Endothelial cell of umbilical vein (primary cell): ENCODE data around the gene NPB. TPM values are rescaled to one million over a fixed set of nuclear protein-coding genes. Genes with fewer than 3 reads are reported as not detected.
A peak's percentile ranks its signal among the peaks of the same experiment; 100 is the strongest.

ENCODE experiments used
- BruUV-seq: library from RNA; stranded (reverse); fragments of 400-500 nt; replicated peaks from 2 replicates; lab custom pipeline; 2021; lab: Mats Ljungman, UMichigan
- CTCF ChIA-PET: fragments of 300-600, 350-600 bp; sonication (Branson Sonifier 250); formaldehyde crosslinking; loops from one replicate; lab custom pipeline; 2021; ENCODE audit warnings: antibody characterized with exemption, inconsistent platforms; lab: Charles Lee
- POLR2A ChIA-PET: fragments of 300-600, 350-600 bp; sonication (Branson Sonifier 250); formaldehyde crosslinking; loops from one replicate; lab custom pipeline; 2021; ENCODE audit warnings: antibody characterized with exemption, inconsistent platforms; lab: Charles Lee
- DNase-seq: peaks from one replicate; pipeline ENCODE4 v3.0.0-alpha.2; 2011; ENCODE audit warnings: low read depth, low spot score
- FAIRE-seq: peaks from 2 replicates; lab custom pipeline; 2011; peaks lifted over from hg19 to GRCh38; lab: Jason Lieb, UNC
- H2AFZ ChIP-seq: 2 replicates; pipeline ENCODE4 v1.6.0; 2012; ENCODE audit warnings: low read depth, low read length, control low read depth, inconsistent platforms
- H3K27ac ChIP-seq: 2 replicates; pipeline ENCODE4 v1.5.1; 2011; ENCODE audit warnings: low read depth, mild to moderate bottlenecking, control low read depth, low read length, moderate library complexity; ENCODE audit not compliant: insufficient read depth
- H3K27me3 ChIP-seq, 2 experiments: 2 replicates each; pipeline versions ENCODE4 v1.6.0 to v1.6.1; 2011; ENCODE audit warnings: low read length in 2 of 2, mixed read lengths in 1 of 2; ENCODE audit not compliant: control insufficient read depth in 2 of 2, insufficient read depth in 2 of 2
- H3K36me3 ChIP-seq, 2 experiments: 2 replicates in 1 of 2; 3 replicates in 1 of 2; pipeline ENCODE4 v1.5.1; 2011; ENCODE audit warnings: low read length in 2 of 2, mild to moderate bottlenecking in 1 of 2, moderate library complexity in 1 of 2; ENCODE audit not compliant: control insufficient read depth in 2 of 2, insufficient read depth in 2 of 2; ENCODE audit errors: extremely low read depth in 1 of 2
- H3K4me1 ChIP-seq: 3 replicates; pipeline ENCODE4 v1.5.1; 2011; ENCODE audit warnings: mild to moderate bottlenecking, low read length; ENCODE audit not compliant: control insufficient read depth, insufficient read depth; ENCODE audit errors: extremely low read depth
- H3K4me2 ChIP-seq: 2 replicates; pipeline ENCODE4 v1.6.1; 2011; ENCODE audit warnings: low read length, control low read depth, mixed read lengths; ENCODE audit not compliant: insufficient read depth
- H3K4me3 ChIP-seq, 3 experiments: fragments of 200-600 bp in 1 of 3; sonication (generic), shearing (Covaris generic) in 1 of 3; replicated peaks in 1 of 3; 2 replicates each; pipeline ENCODE4 v1.5.1; 2011 to 2016; ENCODE audit warnings: control low read depth in 3 of 3, low read length in 3 of 3, mild to moderate bottlenecking in 2 of 3, inconsistent platforms in 1 of 3, low read depth in 1 of 3, moderate library complexity in 1 of 3; ENCODE audit not compliant: insufficient read depth in 1 of 3
- H3K79me2 ChIP-seq: 2 replicates; pipeline ENCODE4 v1.6.0; 2012; ENCODE audit warnings: low read length, inconsistent platforms; ENCODE audit not compliant: control insufficient read depth, insufficient read depth
- H3K9ac ChIP-seq: replicated peaks from 2 replicates; pipeline ENCODE3; 2011; ENCODE audit warnings: low read length, control low read depth; ENCODE audit not compliant: insufficient read depth; ENCODE audit errors: extremely low read depth
- H3K9me1 ChIP-seq: replicated peaks from 3 replicates; pipeline ENCODE4 v1.6.0; 2011; ENCODE audit warnings: mild to moderate bottlenecking, low read length; ENCODE audit not compliant: control insufficient read depth, insufficient read depth; ENCODE audit errors: extremely low read depth
- H3K9me3 ChIP-seq: replicated peaks from 2 replicates; pipeline ENCODE4 v1.5.1; 2012; ENCODE audit warnings: low read length, inconsistent platforms; ENCODE audit not compliant: control insufficient read depth, insufficient read depth
- H4K20me1 ChIP-seq: replicated peaks from 2 replicates; pipeline ENCODE3; 2011; ENCODE audit warnings: mild to moderate bottlenecking, low read length; ENCODE audit not compliant: control insufficient read depth, insufficient read depth; ENCODE audit errors: extremely low read depth
- CTCF ChIP-seq, 2 donors: IDR thresholded peaks; 1 replicate in 1 of 2; 2 replicates in 1 of 2; pipeline ENCODE4 v1.5.1; 2011; ENCODE audit warnings: low read length in 2 of 2, mild to moderate bottlenecking in 2 of 2, moderate library complexity in 2 of 2, control low read depth in 1 of 2, inconsistent platforms in 1 of 2, low read depth in 1 of 2; ENCODE audit not compliant: insufficient read depth in 1 of 2; ENCODE audit errors: extremely low read depth in 1 of 2
- EZH2 ChIP-seq: IDR thresholded peaks from 2 replicates; pipeline ENCODE4 v1.6.1; 2012; ENCODE audit warnings: borderline replicate concordance, low read depth, mild to moderate bottlenecking, moderate library complexity, low read length, inconsistent platforms; ENCODE audit not compliant: severe bottlenecking
- FOS ChIP-seq: IDR thresholded peaks from 2 replicates; pipeline ENCODE4 v1.6.1; 2011; ENCODE audit warnings: mild to moderate bottlenecking, low read length, moderate library complexity, borderline replicate concordance; ENCODE audit not compliant: insufficient read depth
- GATA2 ChIP-seq: IDR thresholded peaks from 2 replicates; pipeline ENCODE4 v1.7.0; 2011; ENCODE audit warnings: low read depth, mild to moderate bottlenecking, moderate library complexity, mixed read lengths, low read length; ENCODE audit not compliant: insufficient read length, insufficient read depth
- JUN ChIP-seq: IDR thresholded peaks from 2 replicates; pipeline ENCODE4 v1.6.1; 2011; ENCODE audit warnings: borderline replicate concordance, low read depth; ENCODE audit not compliant: insufficient read length, insufficient read depth
- MAX ChIP-seq: IDR thresholded peaks from 2 replicates; pipeline ENCODE4 v1.6.1; 2011; ENCODE audit not compliant: insufficient read depth, insufficient read length
- MYC ChIP-seq: IDR thresholded peaks from one replicate; pipeline ENCODE4 v1.6.1; 2011; ENCODE audit warnings: mild to moderate bottlenecking, low read depth, low read length
- POLR2A ChIP-seq: IDR thresholded peaks from 2 replicates; pipeline ENCODE4 v1.6.1; 2012; ENCODE audit warnings: low read depth, mild to moderate bottlenecking, control low read depth, low read length
- POLR2AphosphoS5 ChIP-seq: IDR thresholded peaks from 2 replicates; pipeline ENCODE4 v1.6.1; 2012; ENCODE audit warnings: low read depth, mild to moderate bottlenecking, control low read depth, low read length, moderate library complexity; ENCODE audit not compliant: insufficient read depth
- dilution Hi-C: fragments of 300-500 bp; cut with MboI; formaldehyde crosslinking; loops from one replicate; pipeline ENCODE4 v1.15.0; 2019; ENCODE audit warnings: low sequenced_read_pairs; ENCODE audit not compliant: extremely low pct_ligation_motif_present
- intact Hi-C: fragments of 100-400 bp; cut with micrococcal nuclease; formaldehyde crosslinking; loops from one replicate; pipeline ENCODE4 v1.10.0; 2022
- polyA plus RNA-seq, 4 experiments: library from polyadenylated mRNA; depleted of rRNA in 3 of 4; stranded (reverse) in 3 of 4; unstranded in 1 of 4; fragments of >200 nt; gene quantifications; 2 replicates each; pipeline versions ENCODE4 v1.2.1 to v1.2.3, GENCODE V29; 2011 to 2012; ENCODE audit warnings: missing spikeins in 1 of 4
- total RNA-seq: library from RNA; stranded (reverse); gene quantifications from 2 replicates; pipeline ENCODE4 v1.2.3, GENCODE V29; 2021

The NPB gene
- total and polyA plus RNA-seq, 2 donors (not counting 3 experiments of a cell fraction or from before 2014, with no cell fraction given) = 0.33 to 0.42 TPM

GRCh38 chr17:81932333-81932983 is 30.4 kb downstream of the NPB start:
- FAIRE-seq (no peak), DNase-seq (no peak)
- intact Hi-C loops = no loop called here
- TSS peak; percentile 43 for BruUV-seq
- Histone ChIP-seq H3K36me3 (peaks cover 0 to 5% of the 10 kb centered on the region in 2 experiments), H3K27me3 (no peaks in the 10 kb centered on the region), H3K4me1 (peaks cover 7% of the 10 kb centered on the region), H3K9ac (no peak overlapping the region), H4K20me1 (no peaks in the 10 kb centered on the region), H3K4me3 (no peak overlapping the region), H3K9me1 (no peaks in the 10 kb centered on the region), H3K27ac (no peak overlapping the region), H3K4me2 (no peak overlapping the region), H2AFZ (no peak overlapping the region), H3K9me3 (no peaks in the 10 kb centered on the region), H3K79me2 (peaks cover 8% of the 10 kb centered on the region)
- dilution Hi-C loops = no loop called here
- ChIA-PET POLR2A (no interaction called here), CTCF (interaction anchor here (1.3 kb wide), 1 partner anchor 23 kb away, joined by 3 read pairs; no protein-coding TSS in a partner anchor)
- TF ChIP-seq MYC (no peak), FOS (no peak), GATA2 (no peak), MAX (no peak), EZH2 (no peak), CTCF (IDR thresholded peaks at IDR 0.05; ENCODE audit: extremely low read depth in 1 of 2, insufficient read depth in 1 of 2, low read depth in 1 of 2, low read length in 2 of 2) (no peak), JUN (no peak), POLR2AphosphoS5 (no peak), POLR2A (no peak)
